Activated T-helper 9 cell treated with anti-CD3 and anti-CD28 coated beads, Interleukin-2, amount 50 U/mL, for 16 hours (primary cell): ENCODE measurements around the gene OTOG.

Experiments
- DNase-seq: peaks from one replicate; pipeline ENCODE4 v3.0.0-alpha.2; 2020; ENCODE audit warnings: low read depth

OTOG gene, protein sequence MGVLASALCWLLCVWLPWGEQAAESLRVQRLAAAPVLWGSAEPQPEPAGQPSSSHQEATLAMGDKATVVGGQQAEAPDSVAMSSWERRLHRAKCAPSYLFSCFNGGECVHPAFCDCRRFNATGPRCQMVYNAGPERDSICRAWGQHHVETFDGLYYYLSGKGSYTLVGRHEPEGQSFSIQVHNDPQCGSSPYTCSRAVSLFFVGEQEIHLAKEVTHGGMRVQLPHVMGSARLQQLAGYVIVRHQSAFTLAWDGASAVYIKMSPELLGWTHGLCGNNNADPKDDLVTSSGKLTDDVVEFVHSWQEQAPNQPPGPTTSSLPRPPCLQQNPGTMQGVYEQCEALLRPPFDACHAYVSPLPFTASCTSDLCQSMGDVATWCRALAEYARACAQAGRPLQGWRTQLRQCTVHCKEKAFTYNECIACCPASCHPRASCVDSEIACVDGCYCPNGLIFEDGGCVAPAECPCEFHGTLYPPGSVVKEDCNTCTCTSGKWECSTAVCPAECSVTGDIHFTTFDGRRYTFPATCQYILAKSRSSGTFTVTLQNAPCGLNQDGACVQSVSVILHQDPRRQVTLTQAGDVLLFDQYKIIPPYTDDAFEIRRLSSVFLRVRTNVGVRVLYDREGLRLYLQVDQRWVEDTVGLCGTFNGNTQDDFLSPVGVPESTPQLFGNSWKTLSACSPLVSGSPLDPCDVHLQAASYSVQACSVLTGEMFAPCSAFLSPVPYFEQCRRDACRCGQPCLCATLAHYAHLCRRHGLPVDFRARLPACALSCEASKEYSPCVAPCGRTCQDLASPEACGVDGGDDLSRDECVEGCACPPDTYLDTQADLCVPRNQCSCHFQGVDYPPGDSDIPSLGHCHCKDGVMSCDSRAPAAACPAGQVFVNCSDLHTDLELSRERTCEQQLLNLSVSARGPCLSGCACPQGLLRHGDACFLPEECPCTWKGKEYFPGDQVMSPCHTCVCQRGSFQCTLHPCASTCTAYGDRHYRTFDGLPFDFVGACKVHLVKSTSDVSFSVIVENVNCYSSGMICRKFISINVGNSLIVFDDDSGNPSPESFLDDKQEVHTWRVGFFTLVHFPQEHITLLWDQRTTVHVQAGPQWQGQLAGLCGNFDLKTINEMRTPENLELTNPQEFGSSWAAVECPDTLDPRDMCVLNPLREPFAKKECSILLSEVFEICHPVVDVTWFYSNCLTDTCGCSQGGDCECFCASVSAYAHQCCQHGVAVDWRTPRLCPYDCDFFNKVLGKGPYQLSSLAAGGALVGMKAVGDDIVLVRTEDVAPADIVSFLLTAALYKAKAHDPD (N-terminal part only)

DNA sequence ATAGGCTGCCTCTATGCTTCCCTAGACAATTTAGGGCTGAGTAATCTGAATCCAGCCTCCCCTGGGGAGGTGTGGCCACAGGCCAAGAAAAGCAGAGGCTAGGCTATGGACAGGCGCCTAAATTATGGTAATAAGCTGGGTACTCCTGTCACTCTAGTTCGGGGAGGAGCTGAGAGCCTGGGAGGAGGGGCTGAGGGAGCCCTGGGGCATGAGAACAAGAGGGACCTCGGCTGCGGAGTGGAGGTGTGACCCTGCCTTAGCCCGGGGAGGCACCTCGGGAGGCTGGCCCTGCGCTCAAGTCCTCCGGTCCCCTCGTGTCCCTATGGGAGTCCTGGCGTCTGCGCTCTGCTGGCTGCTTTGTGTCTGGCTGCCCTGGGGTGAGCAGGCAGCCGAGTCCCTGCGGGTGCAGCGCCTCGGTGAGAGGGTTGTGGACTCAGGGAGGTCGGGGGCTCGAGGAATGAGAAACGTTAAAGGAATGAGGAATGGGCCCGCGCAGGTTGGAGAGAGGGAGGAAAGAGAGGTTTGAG is at the start of gene OTOG:
OTOG (plus strand) TSS at position 209 of the 527 bp plus-strand sequence; CDS start at position 323, 114 bp downstream.
- DNase-seq = no peak

DNA sequence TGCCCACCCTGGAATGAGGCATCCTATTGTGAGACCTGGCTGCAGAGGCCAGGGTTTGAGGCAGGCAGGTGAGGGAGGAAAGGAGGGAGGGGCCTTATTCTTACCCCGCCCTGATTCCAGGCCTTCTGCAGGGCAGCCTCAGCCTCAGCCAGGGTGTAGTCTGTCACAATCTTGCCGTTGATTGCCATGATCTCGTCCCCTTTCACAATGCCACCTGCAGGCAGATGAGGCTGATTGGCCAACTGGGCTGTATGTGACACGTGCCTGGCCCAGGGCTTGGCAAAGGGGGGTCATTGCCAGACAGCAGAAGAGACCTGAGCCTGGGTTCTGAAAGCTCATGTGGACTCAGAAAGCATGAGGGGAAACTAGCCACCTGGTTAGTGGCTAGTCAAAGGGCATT is 49.0 kb upstream of the OTOG start:
- no peak for DNase-seq

GRCh38 chr11:17498475-17498874 is 48.6 kb upstream of the OTOG start:
- no peak for DNase-seq

- no peak for DNase-seq
These were observed 46.4 kb upstream of the OTOG start for GRCh38 chr11:17500673-17501072.

DNA sequence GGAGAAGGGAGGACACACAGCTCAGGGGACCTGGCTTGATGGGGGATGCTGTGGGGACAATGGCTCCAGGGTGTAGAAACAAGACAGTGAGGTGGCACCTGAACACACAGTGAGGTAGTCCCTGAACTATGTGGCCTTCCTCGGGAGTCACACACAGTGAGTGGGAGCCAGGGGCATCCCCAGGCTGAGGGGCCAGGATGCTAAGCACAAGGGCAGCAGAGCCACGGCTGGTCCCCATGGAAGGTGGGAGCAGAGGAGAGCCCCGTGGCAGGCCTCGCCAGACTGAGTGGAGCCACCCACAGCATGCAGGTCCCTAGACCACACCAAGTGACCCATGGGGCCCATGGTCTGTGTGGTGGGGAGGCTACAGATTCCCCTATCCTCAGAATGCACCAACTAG is 44.4 kb upstream of the OTOG start:
- no peak for DNase-seq

- DNase-seq = peak; percentile 57
These were observed 42.5 kb upstream of the OTOG start for GRCh38 chr11:17504330-17505107.

DNA sequence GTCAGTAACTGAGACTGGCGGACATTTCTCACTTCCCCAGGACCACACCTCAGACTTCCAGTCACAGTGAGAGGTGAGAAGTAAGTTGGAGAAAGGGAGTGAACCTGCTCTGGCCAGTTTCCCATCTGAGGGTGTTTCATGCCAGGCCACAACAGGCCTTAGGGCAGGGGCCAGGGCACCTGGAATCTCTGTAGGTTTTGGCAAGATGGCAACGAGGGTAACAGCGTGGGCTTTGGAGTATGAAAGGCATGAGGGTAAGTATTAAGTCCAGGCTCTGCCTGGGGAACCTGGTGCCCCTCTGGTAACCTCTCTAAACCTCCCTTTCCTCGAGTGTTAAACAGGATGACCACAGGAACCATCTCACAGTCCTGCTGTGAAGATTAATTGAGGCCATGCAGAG is 41.9 kb upstream of the OTOG start:
- no peak for DNase-seq

DNA sequence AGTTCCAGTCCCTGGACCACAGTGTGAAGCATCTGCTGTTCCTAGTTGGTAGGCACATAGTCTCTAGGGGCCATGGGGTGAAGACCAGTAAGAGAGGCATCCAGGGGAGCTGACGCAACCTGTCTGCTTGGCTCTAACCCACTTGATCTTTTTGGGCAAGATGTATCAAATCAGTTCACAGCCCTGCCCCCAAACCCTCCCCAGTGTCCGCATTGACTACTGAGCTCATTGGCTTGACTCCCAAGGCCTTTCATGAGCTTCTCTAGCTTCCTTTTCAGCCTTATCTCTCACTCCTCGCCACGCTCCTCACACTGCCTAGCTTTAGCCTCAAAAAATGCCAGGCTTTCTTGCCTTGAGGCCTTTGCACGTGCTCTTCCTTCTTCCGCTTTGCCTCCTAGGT is 40.7 kb upstream of the OTOG start:
- DNase-seq = no peak

DNA sequence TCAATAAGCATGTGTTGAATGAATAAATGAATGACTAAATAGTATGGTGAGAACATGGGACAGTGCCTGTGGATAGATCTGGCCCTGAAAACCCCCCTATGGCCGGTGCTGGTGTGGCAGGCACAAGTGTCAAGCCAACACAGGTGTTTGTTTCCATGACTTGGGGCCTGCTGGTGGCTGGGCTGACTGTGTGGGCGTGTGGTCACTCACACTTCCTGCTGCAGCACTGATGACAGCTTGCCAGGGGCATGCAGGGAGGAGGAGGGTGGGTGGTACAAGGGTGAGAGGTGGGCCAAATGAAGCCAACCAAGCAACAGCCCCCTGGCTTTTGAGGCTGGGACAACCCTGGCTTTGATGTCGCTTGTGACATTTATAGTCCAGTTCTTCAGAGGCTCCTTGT is 40.1 kb upstream of the OTOG start:
- DNase-seq = no peak

DNA sequence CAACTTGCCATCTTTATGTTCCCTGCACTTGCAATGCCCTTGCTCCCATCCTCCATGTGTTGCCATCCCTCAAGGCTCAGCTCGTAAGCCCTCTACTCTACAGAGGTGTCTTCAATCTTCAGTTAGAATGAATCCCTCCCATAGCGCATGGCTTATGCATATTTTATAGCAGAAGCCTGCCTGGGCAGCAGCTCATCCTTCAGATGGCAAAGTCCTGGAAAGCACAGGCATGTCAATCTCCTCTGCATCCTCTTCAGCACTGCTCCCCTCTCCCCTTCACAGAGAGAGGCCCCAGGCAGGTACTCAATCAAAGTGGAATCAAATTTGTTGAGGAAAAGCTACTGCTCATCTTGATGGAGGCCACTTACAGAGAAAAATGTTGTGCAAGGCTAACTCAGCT is 39.3 kb upstream of the OTOG start:
- DNase-seq = no peak

GRCh38 chr11:17508306-17508705 is 38.8 kb upstream of the OTOG start:
- DNase-seq = no peak

- no peak for DNase-seq
These were observed 38.3 kb upstream of the OTOG start for GRCh38 chr11:17508791-17509190.

- DNase-seq = no peak
These were observed 36.4 kb upstream of the OTOG start for GRCh38 chr11:17510507-17511206.

GRCh38 chr11:17511571-17511970 is 35.5 kb upstream of the OTOG start:
- no peak for DNase-seq

DNA sequence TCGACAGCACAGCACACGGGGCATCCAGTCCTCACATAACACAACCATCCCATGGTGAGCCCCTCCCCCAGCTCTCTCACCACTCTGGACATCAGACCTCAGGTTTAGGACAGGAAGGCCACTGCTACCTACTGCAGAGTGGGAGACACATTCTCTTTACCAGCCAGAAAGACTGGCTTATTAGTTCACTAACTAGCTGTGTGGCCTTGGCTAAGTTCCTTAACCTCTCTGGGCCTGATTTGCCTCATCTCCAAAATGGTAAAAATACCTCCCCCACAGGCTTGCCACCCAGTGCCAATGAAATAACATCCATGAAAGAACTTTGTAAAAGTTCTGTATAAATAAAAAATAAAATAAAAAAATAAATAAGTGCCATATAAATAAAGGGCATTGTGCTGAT is 35.0 kb upstream of the OTOG start:
- DNase-seq = no peak

GRCh38 chr11:17513853-17514252 is 33.2 kb upstream of the OTOG start:
- no peak for DNase-seq

- DNase-seq = no peak
These were observed 32.6 kb upstream of the OTOG start for GRCh38 chr11:17514476-17514875.

DNA sequence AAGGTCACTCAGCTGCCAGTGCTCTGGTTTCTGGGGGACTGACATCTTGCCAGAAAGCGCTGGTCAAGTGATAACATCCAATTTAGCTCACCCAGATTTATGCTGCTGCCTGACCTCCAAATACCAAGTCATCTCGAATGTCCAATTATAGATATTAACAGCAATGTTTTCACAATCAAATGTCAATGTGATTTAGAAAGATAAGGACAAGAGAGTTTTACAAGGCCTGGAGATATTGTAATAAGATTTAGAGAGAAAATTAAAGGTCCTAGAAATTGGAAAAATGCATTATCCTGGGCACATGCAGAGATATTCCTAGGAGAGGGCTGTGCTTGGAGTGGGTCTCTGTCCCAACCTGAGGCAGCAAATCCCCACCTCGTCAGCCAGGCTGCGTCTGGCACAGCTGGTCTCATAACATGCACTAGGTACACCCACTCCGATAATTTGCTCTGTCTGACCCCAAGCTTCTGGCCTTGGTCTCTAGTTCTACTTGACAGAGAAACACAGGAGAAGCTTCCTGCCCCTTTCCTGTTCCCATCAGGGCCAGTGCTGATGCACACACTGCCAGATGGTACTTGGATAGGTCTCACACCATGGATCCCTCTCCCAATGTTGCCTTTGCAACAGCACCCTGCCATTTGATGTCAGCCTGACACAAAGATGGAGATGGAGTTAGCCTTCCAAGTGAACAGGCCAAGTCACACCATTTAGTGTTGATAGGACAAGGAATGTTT is 31.4 kb upstream of the OTOG start:
- DNase-seq = no peak

DNA sequence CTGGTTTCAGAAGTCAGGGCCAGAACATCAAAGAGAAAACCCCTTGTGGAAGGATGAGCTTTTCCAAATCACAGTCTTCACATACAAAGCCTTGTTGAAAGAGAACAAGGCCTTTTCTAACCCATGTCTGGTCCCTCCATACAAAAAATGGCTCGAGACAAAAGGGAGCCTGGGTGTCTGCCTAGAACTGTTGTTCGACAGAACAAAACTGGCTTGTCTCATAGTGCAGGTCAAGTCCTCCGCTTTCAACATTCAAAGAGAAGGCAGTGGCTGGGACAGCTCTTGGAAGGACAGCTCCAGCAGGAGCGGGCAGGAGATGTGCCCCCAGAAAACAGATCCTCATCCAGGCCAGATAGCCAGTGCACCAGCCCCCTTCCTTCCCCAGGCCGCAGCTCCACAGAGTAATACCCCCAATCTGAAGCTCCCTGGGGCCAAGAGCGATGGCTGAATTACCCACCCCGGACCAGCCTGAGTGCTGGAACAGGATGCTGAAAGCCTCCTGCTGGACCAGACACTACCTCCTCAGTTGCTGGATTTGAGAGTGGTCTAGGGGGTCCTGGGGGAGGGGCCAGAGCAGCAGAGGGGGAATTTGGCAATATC is 30.4 kb upstream of the OTOG start:
- no peak for DNase-seq

- no peak for DNase-seq
These were observed 29.9 kb upstream of the OTOG start for GRCh38 chr11:17517186-17517585.
